PC-9 (cell line): Measurements from ENCODE around the gene CNGA3.

Experiments used
- EZH2 ChIP-seq: fragments of 200-600 bp; sonication (generic); IDR thresholded peaks from 2 replicates; pipeline ENCODE4 v1.8.0; 2017; ENCODE audit warnings: antibody characterized with exemption, low read depth
- TF ChIP-seq, protein P1 (sequence below): fragments of 200-600 bp; sonication (generic); conservative IDR thresholded peaks from 2 replicates; pipeline ENCODE4 v1.6.1; 2017; ENCODE audit warnings: mixed run types, antibody characterized with exemption, mild to moderate bottlenecking, moderate library complexity

DNA sequence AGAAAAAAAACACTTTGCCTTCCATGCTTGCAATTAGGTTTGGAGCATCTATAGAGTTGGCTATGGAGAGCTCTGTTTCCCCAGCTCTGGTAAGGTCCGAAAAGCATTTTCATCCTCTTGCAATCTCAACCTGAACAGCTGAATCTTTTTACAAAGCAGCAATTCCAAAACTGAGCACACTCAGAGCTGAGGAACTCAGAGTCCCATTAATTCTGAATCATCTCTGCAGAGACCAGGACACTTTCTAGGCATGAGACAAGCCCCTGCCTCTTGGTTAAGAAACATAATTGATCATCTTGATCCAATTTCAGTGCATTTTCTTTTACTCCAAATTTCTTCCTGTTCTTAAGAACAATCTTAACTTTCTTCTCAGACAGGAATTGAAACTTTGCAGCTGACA is 4.2 kb downstream of the CNGA3 start:
- TF ChIP-seq, protein P1, sequence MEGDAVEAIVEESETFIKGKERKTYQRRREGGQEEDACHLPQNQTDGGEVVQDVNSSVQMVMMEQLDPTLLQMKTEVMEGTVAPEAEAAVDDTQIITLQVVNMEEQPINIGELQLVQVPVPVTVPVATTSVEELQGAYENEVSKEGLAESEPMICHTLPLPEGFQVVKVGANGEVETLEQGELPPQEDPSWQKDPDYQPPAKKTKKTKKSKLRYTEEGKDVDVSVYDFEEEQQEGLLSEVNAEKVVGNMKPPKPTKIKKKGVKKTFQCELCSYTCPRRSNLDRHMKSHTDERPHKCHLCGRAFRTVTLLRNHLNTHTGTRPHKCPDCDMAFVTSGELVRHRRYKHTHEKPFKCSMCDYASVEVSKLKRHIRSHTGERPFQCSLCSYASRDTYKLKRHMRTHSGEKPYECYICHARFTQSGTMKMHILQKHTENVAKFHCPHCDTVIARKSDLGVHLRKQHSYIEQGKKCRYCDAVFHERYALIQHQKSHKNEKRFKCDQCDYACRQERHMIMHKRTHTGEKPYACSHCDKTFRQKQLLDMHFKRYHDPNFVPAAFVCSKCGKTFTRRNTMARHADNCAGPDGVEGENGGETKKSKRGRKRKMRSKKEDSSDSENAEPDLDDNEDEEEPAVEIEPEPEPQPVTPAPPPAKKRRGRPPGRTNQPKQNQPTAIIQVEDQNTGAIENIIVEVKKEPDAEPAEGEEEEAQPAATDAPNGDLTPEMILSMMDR, result no peak
- no peak for TF ChIP-seq EZH2
